HEK293T (cell line): Measurements from ENCODE around the gene RBM18.

Experiments
- ARNT ChIP-seq: fragments of 450-650 bp; IDR thresholded peaks from 2 replicates; pipeline ENCODE4 v1.6.1; 2017; ENCODE audit warnings: mild to moderate bottlenecking
- BHLHE40 ChIP-seq: fragments of 450-650 bp; IDR thresholded peaks from 2 replicates; pipeline ENCODE4 v1.6.1; 2016; ENCODE audit warnings: mild to moderate bottlenecking, moderate library complexity, borderline replicate concordance
- CTBP1 ChIP-seq: fragments of 450-650 bp; IDR thresholded peaks from 2 replicates; pipeline ENCODE4 v1.6.1; 2016; ENCODE audit warnings: borderline replicate concordance
- ELF4 ChIP-seq: fragments of 450-650 bp; IDR thresholded peaks from 2 replicates; pipeline ENCODE4 v1.6.1; 2017; ENCODE audit warnings: antibody characterized with exemption
- FOXA1 ChIP-seq: fragments of 450-650 bp; IDR thresholded peaks from 2 replicates; pipeline ENCODE4 v1.6.1; 2016; ENCODE audit warnings: mild to moderate bottlenecking
- FOXK2 ChIP-seq: fragments of 450-650 bp; IDR thresholded peaks from 2 replicates; pipeline ENCODE4 v1.6.1; 2016; ENCODE audit warnings: mild to moderate bottlenecking
- FOXM1 ChIP-seq: fragments of 450-650 bp; IDR thresholded peaks from 2 replicates; pipeline ENCODE4 v1.6.1; 2017; ENCODE audit warnings: mild to moderate bottlenecking, borderline replicate concordance
- L3MBTL2 ChIP-seq: fragments of 450-650 bp; conservative IDR thresholded peaks from 2 replicates; pipeline ENCODE4 v1.6.1; 2016; ENCODE audit warnings: mild to moderate bottlenecking
- NFRKB ChIP-seq: fragments of 450-650 bp; IDR thresholded peaks from 2 replicates; pipeline ENCODE4 v1.6.1; 2016; ENCODE audit warnings: mild to moderate bottlenecking, moderate library complexity
- SP1 ChIP-seq: fragments of 450-650 bp; IDR thresholded peaks from 2 replicates; pipeline ENCODE4 v1.6.1; 2017
- SUZ12 ChIP-seq: fragments of 450-650 bp; IDR thresholded peaks from 2 replicates; pipeline ENCODE4 v1.6.1; 2016; ENCODE audit warnings: mild to moderate bottlenecking
- TARDBP ChIP-seq: fragments of 450-650 bp; IDR thresholded peaks from 2 replicates; pipeline ENCODE4 v1.6.1; 2016
- ZNF384 ChIP-seq: fragments of 450-650 bp; IDR thresholded peaks from 2 replicates; pipeline ENCODE4 v1.6.1; 2016
- TF ChIP-seq, protein P1 (sequence below): fragments of 450-650 bp; IDR thresholded peaks from 2 replicates; pipeline ENCODE4 v1.6.1; 2016

DNA sequence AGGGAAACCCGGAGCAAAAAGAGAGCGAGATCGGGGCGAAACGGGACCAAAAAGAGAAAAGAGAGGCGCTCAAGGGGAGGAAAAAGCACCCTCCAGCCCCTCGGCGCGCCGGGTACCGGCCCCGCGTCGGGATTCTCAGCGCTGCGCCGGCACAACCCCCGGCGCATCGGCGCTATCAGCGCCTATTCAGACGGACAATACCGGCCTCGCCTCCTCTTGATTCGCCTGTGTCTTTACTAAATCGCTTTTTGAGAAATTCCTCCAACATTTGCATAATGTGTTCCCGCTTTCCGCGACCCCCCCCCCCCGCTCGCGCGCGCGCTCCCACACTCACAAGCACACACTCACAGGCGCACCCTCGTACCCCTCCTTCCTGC, 36.5 kb downstream of the RBM18 start:
- no peak for TF ChIP-seq TARDBP
- TF ChIP-seq ELF4 = no peak
- TF ChIP-seq FOXM1 = no peak
- no peak for TF ChIP-seq BHLHE40
- TF ChIP-seq SP1 = no peak
- no peak for TF ChIP-seq FOXA1
- no peak for TF ChIP-seq FOXK2
- TF ChIP-seq SUZ12 = no peak
- TF ChIP-seq, protein P1, sequence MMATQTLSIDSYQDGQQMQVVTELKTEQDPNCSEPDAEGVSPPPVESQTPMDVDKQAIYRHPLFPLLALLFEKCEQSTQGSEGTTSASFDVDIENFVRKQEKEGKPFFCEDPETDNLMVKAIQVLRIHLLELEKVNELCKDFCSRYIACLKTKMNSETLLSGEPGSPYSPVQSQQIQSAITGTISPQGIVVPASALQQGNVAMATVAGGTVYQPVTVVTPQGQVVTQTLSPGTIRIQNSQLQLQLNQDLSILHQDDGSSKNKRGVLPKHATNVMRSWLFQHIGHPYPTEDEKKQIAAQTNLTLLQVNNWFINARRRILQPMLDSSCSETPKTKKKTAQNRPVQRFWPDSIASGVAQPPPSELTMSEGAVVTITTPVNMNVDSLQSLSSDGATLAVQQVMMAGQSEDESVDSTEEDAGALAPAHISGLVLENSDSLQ = no peak
- TF ChIP-seq L3MBTL2 = no peak; the same call in 1 of the 2 replicates
- no peak for TF ChIP-seq CTBP1
- no peak for TF ChIP-seq ZNF384
- TF ChIP-seq NFRKB = no peak
- TF ChIP-seq ARNT = no peak
